GM12878 (cell line): Measurements from ENCODE around the gene LRRC30. TPM values are rescaled to one million over a fixed set of nuclear protein-coding genes. Genes with fewer than 3 reads are reported as not detected.

Experiments used
- E4F1 ChIP-seq: fragments of 450-650 bp; IDR thresholded peaks from 2 replicates; pipeline ENCODE4 v1.6.1; 2018; ENCODE audit warnings: borderline replicate concordance, mild to moderate bottlenecking; ENCODE audit not compliant: partially characterized antibody
- FOXM1 ChIP-seq: IDR thresholded peaks from 2 replicates; pipeline ENCODE4 v1.6.1; 2012; ENCODE audit warnings: low read depth, mild to moderate bottlenecking, inconsistent platforms, low read length, moderate library complexity
- JUND ChIP-seq: IDR thresholded peaks from 2 replicates; pipeline ENCODE4 v1.6.1; 2012; ENCODE audit warnings: low read depth, mild to moderate bottlenecking, low read length, improper control_type of control experiment, moderate library complexity
- MXI1 ChIP-seq: fragments of 150-350 bp; IDR thresholded peaks from 2 replicates; pipeline ENCODE4 v1.6.1; 2011; ENCODE audit warnings: low read depth, mild to moderate bottlenecking, inconsistent platforms, low read length, improper control_type of control experiment
- RUNX3 ChIP-seq: IDR thresholded peaks from 2 replicates; pipeline ENCODE4 v1.6.1; 2012; ENCODE audit warnings: low read length, inconsistent platforms
- SMARCA5 ChIP-seq: fragments of 450-650 bp; IDR thresholded peaks from 2 replicates; pipeline ENCODE4 v1.6.1; 2017; ENCODE audit warnings: mild to moderate bottlenecking
- SREBF2 ChIP-seq: IDR thresholded peaks from 2 replicates; pipeline ENCODE4 v1.6.1; 2012; ENCODE audit warnings: mild to moderate bottlenecking, low read length
- TARDBP ChIP-seq: IDR thresholded peaks from 2 replicates; pipeline ENCODE4 v1.6.1; 2016; ENCODE audit warnings: borderline replicate concordance
- polyA plus RNA-seq, 11 experiments: library from polyadenylated mRNA; depleted of rRNA in 4 of 11; unstranded in 6 of 11; stranded (reverse) in 5 of 11; fragments of >200 nt; fragmentation: Nextera tagmentation in 4 of 11; fragmentation: Illumina TruSeq in 1 of 11; extraction: Ambion mirVana in 4 of 11; extraction: Trizol in 1 of 11; gene quantifications; 1 replicate in 1 of 11; 2 replicates in 10 of 11; pipeline versions ENCODE4 v1.2.1 to v1.2.3, GENCODE V29; 2011 to 2016; ENCODE audit warnings: inconsistent platforms in 2 of 11, missing spikeins in 2 of 11, low read depth in 1 of 11
- total RNA-seq, 4 experiments: library from RNA; depleted of rRNA in 3 of 4; stranded (reverse); fragments of >200 nt in 3 of 4; fragmentation: Illumina TruSeq in 1 of 4; extraction: Trizol in 1 of 4; gene quantifications; 2 replicates each; pipeline versions ENCODE4 v1.2.1 to v1.2.3, GENCODE V29; 2013 to 2021
- TF ChIP-seq, protein P1 (sequence below), 3 experiments: IDR thresholded peaks in 2 of 3; conservative IDR thresholded peaks in 1 of 3; 2 replicates each; pipeline ENCODE4 v1.5.1; 2011; ENCODE audit warnings: low read depth in 3 of 3, low read length in 3 of 3, mild to moderate bottlenecking in 3 of 3, control low read depth in 2 of 3, moderate library complexity in 2 of 3, inconsistent platforms in 1 of 3, mixed read lengths in 1 of 3; ENCODE audit not compliant: control insufficient read depth in 2 of 3, insufficient read depth in 1 of 3; ENCODE audit errors: extremely low read depth in 1 of 3
- TF ChIP-seq, protein P2 (sequence below): IDR thresholded peaks from 2 replicates; pipeline ENCODE4 v1.6.1; 2012; ENCODE audit warnings: low read depth, low read length, improper control_type of control experiment
- TF ChIP-seq, protein P3 (sequence below): fragments of 450-650 bp; IDR thresholded peaks from 2 replicates; pipeline ENCODE4 v1.6.1; 2017; ENCODE audit warnings: borderline replicate concordance
- TF ChIP-seq, protein P4 (sequence below): IDR thresholded peaks from 2 replicates; pipeline ENCODE4 v1.6.1; 2012; ENCODE audit warnings: low read depth, low read length, improper control_type of control experiment
- TF ChIP-seq, protein P5 (sequence below): fragments of 450-650 bp; formaldehyde crosslinking; IDR thresholded peaks from 2 replicates; pipeline ENCODE4 v1.4.0; 2020; ENCODE audit warnings: mild to moderate bottlenecking, moderate library complexity

The LRRC30 gene
- total and polyA plus RNA-seq, 10 of the 15 experiments (the other 5 are each of a cell fraction or from before 2014, with no cell fraction given) = not detected

GRCh38 chr18:7196421-7196820 lies 34.5 kb upstream of the LRRC30 start (continued):
- TF ChIP-seq E4F1 = no peak
- TF ChIP-seq RUNX3 = no peak
- TF ChIP-seq FOXM1 = no peak
- TF ChIP-seq, protein P1, sequence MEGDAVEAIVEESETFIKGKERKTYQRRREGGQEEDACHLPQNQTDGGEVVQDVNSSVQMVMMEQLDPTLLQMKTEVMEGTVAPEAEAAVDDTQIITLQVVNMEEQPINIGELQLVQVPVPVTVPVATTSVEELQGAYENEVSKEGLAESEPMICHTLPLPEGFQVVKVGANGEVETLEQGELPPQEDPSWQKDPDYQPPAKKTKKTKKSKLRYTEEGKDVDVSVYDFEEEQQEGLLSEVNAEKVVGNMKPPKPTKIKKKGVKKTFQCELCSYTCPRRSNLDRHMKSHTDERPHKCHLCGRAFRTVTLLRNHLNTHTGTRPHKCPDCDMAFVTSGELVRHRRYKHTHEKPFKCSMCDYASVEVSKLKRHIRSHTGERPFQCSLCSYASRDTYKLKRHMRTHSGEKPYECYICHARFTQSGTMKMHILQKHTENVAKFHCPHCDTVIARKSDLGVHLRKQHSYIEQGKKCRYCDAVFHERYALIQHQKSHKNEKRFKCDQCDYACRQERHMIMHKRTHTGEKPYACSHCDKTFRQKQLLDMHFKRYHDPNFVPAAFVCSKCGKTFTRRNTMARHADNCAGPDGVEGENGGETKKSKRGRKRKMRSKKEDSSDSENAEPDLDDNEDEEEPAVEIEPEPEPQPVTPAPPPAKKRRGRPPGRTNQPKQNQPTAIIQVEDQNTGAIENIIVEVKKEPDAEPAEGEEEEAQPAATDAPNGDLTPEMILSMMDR (IDR thresholded peaks at IDR 0.05 in 2 of 3, conservative IDR thresholded peaks at IDR 0.05 in 1 of 3; ENCODE audit: control insufficient read depth in 2 of 3, extremely low read depth in 1 of 3, insufficient read depth in 1 of 3, low read depth in 3 of 3, low read length in 3 of 3) = no peak
- TF ChIP-seq, protein P2, sequence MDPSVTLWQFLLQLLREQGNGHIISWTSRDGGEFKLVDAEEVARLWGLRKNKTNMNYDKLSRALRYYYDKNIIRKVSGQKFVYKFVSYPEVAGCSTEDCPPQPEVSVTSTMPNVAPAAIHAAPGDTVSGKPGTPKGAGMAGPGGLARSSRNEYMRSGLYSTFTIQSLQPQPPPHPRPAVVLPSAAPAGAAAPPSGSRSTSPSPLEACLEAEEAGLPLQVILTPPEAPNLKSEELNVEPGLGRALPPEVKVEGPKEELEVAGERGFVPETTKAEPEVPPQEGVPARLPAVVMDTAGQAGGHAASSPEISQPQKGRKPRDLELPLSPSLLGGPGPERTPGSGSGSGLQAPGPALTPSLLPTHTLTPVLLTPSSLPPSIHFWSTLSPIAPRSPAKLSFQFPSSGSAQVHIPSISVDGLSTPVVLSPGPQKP = no peak
- TF ChIP-seq, protein P3, sequence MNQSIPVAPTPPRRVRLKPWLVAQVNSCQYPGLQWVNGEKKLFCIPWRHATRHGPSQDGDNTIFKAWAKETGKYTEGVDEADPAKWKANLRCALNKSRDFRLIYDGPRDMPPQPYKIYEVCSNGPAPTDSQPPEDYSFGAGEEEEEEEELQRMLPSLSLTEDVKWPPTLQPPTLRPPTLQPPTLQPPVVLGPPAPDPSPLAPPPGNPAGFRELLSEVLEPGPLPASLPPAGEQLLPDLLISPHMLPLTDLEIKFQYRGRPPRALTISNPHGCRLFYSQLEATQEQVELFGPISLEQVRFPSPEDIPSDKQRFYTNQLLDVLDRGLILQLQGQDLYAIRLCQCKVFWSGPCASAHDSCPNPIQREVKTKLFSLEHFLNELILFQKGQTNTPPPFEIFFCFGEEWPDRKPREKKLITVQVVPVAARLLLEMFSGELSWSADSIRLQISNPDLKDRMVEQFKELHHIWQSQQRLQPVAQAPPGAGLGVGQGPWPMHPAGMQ = no peak
- no peak for TF ChIP-seq SREBF2
- TF ChIP-seq JUND = no peak
- TF ChIP-seq, protein P4, sequence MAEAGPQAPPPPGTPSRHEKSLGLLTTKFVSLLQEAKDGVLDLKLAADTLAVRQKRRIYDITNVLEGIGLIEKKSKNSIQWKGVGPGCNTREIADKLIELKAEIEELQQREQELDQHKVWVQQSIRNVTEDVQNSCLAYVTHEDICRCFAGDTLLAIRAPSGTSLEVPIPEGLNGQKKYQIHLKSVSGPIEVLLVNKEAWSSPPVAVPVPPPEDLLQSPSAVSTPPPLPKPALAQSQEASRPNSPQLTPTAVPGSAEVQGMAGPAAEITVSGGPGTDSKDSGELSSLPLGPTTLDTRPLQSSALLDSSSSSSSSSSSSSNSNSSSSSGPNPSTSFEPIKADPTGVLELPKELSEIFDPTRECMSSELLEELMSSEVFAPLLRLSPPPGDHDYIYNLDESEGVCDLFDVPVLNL = no peak
- TF ChIP-seq, protein P5, sequence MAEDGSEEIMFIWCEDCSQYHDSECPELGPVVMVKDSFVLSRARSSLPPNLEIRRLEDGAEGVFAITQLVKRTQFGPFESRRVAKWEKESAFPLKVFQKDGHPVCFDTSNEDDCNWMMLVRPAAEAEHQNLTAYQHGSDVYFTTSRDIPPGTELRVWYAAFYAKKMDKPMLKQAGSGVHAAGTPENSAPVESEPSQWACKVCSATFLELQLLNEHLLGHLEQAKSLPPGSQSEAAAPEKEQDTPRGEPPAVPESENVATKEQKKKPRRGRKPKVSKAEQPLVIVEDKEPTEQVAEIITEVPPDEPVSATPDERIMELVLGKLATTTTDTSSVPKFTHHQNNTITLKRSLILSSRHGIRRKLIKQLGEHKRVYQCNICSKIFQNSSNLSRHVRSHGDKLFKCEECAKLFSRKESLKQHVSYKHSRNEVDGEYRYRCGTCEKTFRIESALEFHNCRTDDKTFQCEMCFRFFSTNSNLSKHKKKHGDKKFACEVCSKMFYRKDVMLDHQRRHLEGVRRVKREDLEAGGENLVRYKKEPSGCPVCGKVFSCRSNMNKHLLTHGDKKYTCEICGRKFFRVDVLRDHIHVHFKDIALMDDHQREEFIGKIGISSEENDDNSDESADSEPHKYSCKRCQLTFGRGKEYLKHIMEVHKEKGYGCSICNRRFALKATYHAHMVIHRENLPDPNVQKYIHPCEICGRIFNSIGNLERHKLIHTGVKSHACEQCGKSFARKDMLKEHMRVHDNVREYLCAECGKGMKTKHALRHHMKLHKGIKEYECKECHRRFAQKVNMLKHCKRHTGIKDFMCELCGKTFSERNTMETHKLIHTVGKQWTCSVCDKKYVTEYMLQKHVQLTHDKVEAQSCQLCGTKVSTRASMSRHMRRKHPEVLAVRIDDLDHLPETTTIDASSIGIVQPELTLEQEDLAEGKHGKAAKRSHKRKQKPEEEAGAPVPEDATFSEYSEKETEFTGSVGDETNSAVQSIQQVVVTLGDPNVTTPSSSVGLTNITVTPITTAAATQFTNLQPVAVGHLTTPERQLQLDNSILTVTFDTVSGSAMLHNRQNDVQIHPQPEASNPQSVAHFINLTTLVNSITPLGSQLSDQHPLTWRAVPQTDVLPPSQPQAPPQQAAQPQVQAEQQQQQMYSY = no peak
- TF ChIP-seq MXI1 = no peak
- TF ChIP-seq SMARCA5 = no peak
- TF ChIP-seq TARDBP = no peak
- TF ChIP-seq, all 136 proteins: peak for 0
